ENCODE measurements around the gene PIEZO2.

PIEZO2 gene

DNA sequence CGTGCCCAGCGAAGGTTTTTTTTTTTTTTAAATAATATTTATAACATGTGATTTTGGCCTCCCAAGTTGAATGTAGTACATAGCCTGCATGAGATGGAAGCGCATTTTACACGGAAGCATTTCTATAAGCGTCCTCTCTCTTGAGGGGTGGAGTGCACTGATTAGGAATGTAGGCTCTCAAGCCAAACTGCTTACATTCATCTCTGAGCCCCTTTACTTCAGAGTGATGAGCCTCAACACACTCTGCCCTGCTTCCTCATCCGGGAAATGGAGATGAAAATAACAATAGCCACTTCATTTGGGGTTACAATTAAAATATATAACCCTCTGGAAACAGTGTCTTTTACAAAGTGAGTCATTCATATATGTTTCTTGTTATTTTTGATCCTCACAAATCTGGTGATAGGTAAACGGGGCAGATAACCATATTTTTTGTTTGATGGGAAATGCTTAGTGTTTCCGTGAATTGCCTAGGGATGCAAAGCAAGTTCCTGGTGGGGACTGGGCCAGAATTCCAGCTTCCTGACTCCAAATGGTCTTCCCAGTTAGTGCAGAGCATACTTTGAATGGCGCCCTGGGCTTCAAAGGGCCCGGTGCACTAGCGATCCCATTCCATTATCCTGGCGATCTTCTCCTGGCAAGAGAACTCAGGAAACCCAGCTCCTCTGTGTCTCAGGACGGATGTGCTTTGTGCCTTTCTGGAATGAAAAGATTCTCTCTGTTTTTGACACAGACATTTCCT, 124.3 kb downstream of the PIEZO2 start:
- DNase-seq, result no peak

DNA sequence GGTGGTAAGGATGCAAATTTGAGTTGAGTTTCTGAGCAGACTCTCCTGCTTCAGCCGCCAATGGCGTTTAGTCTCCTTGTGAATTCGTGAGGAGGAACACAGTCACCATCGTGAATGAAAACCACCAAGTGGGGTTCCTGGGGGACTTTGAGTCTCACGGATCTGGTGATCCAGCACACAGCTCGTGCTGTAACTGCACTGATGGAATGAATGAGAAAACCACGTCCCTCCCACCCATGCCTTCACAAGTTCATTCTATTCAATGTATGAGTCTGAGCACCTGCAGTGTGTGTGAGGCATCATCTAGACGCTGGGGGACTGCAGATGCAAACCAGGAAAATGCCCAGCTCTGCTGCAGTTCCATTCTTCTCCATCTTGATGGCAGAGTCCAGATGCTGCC, 127.9 kb downstream of the PIEZO2 start:
- no peak for DNase-seq

DNA sequence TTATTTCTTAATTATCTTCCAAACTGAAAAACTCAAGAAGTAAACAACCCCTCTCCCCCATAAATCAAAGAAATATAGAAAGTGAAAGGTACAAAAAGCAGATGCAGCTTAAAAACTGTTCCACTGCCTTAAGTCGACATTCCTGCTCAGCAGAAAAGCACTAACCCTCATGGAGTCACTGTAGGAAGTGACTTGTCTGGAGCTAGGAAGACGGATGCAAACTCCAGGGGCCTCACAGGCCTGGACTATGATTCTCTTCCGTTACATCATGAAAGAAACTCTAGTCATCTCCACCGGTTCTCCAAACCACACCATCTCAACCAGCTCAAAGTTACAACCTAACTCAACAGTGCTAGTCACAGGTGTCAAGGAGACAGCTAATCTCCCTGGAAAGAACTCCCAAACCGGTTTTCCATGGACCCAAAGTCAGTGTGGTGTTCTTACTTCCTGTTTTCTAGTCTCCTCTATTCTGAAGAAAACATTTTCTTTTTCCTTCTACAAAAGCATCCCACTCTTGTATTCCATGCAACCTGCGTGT, 128.4 kb downstream of the PIEZO2 start:
- no peak for DNase-seq

DNA sequence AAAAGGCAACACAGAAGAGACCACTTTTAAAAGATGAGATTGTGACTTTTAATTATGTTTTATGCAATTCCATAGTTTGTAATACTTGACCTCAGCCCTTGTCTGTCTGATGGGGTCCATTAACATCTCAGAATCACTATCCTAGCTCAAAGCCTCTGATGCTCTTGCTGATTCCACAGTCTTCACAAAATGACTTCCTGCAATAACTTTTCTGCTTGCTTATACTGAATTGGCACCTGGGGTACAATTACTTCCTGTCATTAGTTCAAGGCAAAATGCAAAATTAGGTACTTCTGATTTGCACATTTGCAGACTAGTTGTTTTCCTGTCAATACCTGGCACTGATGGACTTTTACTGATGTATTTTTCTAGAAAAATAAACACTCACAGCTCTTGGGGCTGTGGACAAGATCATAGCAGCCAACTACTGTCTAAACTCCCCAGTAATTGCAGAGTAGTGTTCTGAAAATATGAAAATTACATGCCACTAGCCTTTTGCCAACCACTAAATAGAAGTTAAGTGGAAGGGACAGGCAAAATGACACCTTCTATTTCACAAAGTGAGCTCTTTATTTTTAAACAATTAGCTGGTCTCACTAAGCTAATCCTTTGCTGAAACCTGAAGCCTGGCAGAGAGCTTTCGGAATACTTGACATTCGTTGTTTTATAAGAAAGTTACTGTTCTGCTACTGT, 129.1 kb downstream of the PIEZO2 start:
- DNase-seq, result no peak

DNA sequence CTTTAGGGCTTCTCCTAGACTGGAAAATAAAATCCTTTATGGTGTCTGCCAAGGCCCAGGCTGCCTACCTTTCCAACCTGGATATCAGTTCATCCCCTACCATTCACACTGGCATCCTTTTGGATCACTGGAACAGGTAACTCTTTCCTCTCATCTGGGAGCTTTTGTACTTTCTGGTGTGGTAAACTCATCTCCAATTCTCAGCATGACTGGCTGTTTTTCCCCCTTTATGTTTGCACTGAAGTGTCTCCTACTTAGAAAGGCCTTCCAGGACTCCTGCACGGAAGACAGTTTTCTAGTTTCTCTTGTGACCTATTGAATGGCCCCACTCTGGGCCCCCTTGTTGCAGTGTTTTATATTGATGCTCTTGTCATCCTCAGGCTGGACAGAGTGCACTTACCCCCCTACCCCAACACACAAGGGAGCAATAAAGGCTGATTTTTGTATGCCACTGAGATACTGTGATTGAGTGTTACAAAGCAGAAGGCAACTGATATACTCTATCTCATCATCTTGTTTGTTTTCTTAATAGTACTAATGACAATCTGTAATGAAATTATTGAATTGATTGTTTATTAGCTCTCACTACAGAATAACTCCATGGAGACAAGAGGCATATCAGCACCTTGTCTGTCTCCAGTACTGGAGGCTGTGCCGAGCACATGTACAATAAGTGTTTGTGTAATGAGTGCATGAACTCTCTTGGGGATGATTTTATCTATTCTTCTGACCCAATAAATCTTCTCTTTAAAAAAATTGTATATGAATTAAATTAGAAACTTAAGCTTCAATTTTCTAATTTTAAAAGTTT, 129.9 kb downstream of the PIEZO2 start:
- no peak for DNase-seq

DNA sequence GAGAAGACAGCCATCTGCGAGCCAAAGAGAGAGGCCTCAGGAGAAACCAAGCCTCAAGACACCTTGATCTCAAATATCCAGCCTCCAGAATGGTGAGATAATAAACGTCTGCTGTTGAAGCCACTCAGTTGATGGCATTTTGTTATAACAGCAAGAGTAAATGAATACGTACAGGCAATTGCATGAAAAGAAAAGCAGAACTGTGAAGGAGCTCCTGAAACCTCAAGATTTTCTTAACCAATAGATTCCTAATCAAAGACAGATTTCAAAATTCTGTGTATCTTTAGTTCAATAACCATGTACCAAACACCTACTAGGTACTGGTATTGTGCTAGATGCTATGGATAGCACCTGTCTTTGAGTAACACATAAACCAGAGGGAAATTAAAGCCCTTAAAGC, 139.5 kb downstream of the PIEZO2 start:
- no peak for DNase-seq

DNA sequence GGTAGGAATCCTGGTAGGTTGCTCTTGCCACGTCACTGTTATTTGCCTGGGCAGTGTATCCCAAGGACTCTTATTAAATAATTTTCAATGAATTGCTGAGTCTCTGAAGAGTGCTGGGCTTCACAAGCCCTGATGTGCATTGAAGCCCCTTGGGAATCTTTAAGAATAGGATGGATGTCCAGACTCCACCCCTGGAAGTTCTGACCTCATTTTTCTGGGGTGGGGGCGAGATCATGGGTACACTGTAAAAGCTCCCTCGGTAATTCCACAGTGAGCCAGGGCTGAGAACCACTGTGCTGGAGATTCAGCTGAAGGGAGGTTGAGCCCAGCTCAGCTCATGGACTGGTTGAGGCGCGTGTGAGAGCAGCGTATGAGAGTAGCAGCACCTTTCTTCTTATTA, 140.2 kb downstream of the PIEZO2 start:
- no peak for DNase-seq

DNA sequence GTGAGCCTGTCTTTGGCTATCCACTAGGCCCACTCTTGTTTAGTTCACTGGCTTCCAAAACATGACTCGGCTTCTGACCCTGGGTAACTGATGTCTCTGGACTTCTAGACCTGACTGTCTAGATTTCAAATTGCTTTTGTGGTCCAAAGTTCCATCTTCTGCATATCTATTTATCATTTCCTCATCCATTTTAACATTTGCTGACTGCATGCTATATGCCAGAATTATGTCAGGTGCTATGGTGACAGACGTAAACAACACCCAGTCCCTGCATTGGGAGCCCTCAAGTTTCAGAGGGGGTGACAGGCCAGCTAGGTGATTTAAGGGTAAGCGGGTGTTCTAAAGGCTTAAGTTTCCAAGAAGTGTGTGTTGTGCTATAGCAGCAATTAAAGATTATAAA, 140.9 kb downstream of the PIEZO2 start:
- no peak for DNase-seq

DNA sequence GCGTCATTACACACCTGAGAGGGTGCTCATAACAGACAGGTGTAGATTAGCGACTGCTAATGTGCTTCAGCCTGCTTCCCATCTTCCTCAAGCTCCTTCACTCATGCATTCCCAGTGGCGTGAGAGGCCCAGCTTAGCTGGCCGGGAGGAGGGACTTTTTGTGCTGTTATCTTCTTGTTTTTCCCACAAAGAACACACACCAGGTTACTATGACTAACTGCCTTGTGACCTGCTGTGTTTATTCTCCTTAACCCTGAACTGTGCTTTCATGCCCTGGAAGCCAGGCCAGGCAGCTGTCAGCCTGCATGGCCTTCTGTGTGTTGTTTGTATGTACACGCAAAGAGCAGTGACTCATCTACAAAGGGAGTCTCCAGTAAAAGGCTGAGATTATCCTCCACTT, 143.8 kb downstream of the PIEZO2 start:
- DNase-seq, result no peak

DNA sequence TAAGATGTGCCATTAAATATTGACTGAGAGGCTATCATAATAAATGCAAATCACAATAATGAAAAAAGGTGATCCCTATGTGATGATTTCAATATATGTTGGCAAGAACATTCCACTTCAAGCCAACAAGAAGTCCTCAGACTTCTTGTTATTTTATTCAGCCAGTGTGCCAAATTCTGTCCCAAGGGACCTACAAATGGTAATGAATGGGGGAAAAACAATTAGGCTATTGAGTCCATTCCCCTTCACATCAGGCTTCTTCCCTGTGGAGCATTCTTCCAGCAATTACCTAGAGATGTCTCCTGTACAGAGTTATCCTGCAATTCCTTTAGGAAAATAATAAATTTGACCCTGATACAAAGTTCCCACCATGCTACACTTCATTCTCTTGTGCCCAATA, 144.4 kb downstream of the PIEZO2 start:
- DNase-seq, result no peak

DNA sequence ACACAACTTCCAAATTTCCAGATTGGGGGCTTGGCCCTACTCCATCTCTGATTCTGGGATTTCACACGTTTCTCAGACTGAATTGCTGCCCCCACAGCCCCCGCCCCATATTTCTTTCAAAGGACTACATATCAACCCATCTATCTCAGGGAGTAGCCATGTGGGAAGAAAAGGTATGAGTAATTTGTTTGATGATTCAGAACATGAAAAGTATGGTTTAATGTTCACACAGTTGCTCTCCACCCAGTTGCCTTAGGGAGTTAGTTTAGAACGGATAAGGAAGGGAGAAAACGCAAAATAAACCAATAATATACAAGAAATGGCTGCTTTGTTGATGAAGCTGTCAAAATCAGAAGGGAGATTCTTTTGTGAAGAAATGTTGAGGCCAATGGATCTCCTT, 145.1 kb downstream of the PIEZO2 start:
- no peak for DNase-seq

DNA sequence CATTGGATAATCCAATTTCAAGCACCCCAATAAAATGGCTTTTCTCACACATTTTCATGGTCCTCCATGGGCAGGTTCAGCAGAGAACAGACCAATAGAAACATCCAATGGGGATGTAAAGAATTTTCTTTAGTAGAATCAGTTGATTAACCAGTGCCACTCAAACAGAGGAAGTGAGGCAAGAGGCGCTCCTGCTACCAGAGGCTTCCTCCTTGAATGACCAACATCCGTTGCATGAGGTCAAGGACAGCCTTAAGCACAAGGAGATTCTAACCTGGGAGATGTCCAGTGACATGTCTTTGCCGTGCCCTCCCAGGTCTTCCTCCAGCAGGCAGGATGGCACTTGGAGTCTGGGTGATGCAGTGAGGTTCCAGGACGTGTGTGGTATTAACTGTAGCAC, 146.6 kb downstream of the PIEZO2 start:
- DNase-seq, result no peak

DNA sequence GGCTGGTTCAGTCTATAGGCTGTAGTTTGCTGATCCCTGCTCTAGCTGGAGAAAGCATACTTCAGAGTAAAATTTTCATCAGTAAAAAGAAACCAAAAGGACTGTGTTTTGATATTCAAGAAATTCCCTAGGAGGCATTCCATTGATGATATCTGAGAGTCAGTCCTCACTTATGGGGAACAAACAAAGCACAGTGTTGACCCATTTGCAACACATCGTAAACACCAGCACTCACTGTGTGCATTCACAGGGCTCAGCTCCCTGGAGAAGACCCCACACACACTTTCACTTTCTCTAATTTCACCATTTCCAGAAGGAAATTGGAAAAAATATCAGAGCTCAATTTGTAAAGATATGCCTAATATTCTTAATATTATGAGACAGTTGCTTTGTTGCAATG, 147.1 kb downstream of the PIEZO2 start:
- DNase-seq, result no peak

DNA sequence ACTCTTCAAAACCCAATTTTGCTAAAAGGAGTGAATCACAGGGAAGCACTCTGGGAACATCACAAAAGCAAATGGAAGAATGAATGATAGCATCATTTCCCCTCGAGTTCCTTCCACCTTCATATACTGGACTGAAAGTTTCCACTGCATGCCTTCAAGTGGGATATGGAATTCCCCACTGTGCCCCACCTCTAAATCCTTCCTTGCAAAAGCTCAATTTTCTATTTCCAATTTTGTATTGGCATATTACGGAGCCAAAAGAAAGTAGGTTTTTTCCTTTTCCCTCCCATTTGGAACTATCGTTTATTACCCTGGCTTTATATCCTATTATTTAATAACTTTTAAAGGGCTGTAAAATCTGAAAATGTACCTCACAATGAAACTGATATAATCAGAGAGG, 149.3 kb downstream of the PIEZO2 start:
- DNase-seq, result no peak

DNA sequence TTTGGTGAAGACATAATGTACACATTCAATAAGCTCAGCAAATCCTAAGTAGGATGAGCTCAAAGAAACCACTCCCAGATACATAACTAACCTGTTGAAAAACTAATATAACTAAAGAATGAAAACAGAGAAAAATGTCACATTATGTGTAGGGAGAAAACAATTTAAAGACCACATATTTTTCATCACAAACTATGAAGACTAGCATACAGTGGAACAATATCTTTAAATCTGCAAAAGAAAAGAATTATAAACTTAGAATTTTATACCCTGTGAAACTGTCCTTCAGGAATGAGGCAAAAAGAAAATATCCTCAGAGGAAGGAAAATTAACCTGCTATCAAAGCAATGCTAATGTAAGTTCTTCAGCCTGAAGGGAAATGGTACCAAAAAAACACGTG, 151.5 kb downstream of the PIEZO2 start:
- no peak for DNase-seq

DNA sequence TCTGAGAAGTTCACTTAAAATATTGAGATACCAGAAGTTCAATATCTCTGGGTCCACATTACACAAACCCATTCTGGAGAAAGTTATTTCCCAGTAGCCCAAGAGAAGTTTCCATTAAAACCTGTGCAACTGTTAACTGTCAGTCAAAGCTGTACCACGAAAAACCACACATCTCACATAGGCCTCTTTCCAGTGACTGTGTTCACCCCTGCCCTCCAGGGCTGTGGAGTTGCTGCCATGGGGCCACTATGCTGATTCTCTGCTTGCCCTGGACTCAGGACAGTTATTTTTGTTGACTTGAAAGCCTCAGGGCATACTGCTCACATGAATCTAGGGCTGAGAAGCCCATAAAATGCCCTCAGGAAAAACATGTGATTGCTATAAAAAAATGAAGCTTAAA, 153.8 kb downstream of the PIEZO2 start:
- DNase-seq, result no peak

DNA sequence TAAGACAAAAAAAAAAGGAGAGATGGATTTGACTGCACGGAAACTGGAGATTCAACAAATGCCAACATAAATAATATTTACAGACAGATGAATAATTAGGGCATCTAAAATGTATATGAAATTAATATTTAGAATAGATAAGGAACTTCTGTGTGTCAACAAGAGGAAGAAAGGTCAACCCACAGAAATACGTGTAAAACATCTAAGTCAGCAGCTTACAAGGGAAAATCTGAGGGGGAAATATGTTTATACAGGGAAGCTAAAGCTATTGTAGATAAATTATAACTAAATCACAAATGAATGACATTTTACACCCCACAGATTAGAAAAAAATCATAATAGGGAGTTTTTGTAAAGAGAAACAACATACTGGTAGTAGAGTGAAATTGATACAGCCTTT, 159.9 kb downstream of the PIEZO2 start:
- no peak for DNase-seq

DNA sequence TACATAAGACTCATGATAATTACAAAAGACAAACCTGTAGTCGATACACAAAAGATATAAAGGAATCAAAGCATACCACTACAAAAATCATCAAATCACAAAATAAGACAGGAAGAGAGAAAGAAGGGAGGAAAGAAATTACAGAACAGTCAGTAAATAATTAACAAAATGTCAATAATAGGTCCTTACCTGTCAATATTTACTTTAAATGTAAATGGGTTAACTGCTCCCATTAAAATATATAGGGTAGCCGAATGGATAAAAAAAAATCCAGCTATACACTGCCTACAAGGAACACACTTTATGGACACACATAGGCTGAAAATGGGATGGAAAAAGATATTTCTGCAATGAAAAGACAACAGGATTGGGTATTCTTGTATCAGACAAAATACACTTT, 163.7 kb downstream of the PIEZO2 start:
- DNase-seq, result no peak

DNA sequence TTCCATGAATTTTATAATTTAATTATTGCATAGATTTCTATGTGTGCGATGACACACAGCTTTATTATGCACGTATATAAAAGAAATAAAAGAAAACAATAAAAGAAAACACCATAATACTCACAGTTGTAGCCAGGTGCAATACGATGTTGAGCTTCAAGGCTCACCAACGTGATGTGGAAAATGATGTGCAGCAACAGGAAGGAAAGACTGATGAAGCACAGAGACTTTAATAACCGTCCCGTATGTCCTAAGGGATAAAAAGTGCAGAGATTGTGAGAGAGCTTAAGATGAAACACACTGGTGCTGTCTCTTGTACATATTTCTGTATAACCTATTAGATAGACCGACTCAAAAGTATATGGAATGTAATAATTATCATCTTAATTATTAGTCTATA, 170.0 kb downstream of the PIEZO2 start:
- DNase-seq, result no peak

DNA sequence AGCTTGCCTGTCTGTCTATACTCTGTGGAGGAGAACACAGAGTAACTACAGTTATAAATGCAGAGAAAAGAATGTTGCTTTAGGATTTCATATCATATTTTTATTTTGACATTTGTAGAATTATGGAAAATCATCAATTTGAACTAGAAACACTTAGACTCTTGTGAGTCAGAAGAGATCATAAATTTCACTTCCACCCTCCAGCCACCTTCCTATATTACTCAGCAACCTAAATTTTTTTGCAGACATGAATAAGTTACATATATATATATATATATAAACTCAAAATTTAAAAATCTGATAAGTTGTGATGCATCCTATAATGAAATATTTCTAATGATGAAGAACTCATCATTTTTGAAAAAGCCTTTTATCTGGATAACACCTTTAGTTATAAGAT, 172.3 kb downstream of the PIEZO2 start:
- no peak for DNase-seq

DNA sequence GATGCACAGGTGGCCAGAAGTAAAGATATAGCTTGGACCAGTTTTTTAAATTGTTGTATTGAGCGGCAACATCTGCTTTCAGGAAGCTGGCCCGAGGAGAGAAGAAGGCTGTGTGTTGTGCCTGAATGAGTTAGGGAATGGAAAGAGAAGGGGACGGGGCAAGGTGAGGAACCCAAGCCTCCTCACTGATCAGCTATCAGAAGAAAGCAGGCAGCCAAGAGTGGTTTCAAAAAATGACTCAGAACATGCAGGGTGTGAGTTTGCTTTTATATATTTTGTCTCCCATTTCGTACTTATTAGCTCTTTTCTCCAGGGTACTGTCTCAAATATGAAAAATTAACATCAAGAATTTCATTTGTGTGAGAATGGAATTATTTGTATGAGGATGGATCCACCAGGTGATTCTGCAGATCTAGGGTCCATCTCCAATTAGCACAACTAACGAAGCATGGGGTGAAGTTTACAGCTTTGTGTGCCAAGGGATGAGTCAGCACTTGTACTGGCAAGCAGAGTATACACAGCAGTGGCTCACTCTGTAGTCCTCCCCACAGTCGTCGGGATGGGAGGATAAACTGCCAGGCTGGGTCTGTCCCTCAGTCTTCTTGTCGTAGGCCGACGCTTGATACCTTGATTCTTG, 175.7 kb downstream of the PIEZO2 start:
- no peak for DNase-seq

DNA sequence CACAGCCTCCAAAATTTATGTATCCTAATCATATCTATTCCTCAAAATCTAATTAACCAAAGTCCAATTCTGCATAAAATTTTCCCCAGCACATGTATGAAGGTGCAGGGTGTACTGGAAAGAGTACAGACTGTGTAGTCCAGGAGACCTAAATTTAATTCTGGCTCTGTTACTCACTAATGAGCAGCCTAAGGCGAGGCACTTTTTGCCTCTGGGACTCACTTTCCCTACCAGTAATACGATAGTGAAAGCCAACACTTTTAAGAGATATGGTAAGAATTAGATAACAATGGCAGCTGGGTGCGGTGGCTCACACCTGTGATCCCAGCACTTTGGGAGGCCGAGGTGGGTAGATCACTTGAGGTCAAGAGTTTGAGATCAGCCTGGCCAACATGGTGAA, 177.7 kb downstream of the PIEZO2 start:
- DNase-seq, result no peak

DNA sequence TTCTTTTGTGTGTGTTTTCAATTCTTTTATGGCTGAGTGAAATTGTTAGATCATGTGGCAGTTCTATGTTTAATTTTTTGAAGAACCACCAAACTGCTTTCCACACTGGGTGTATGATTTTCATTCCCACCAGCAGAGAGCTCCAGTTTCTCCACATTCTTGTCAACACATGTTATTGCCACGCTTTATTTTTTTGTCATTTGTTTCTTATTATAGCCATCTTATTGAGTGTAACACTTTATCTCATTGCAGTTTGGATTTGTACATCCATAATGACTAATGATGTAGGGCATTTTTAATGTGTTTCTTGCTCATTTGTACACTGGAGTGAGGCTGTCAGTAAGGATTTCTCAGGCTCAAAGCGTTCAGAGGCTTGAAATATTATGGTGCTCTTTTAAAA, 184.2 kb downstream of the PIEZO2 start:
- no peak for DNase-seq

Data from CD4-positive, alpha-beta T cell treated with Interleukin-12 subunit alpha and Interleukin-12 subunit beta, for 1 hour (primary cell).